Measurements from ENCODE around the gene SMYD3. TPM values are rescaled to one million over a fixed set of nuclear protein-coding genes. Genes with fewer than 3 reads are reported as not detected.

The SMYD3 gene
- total and polyA plus RNA-seq, 10 donors = 12.5 to 33.1 (median 21.0) TPM

DNA sequence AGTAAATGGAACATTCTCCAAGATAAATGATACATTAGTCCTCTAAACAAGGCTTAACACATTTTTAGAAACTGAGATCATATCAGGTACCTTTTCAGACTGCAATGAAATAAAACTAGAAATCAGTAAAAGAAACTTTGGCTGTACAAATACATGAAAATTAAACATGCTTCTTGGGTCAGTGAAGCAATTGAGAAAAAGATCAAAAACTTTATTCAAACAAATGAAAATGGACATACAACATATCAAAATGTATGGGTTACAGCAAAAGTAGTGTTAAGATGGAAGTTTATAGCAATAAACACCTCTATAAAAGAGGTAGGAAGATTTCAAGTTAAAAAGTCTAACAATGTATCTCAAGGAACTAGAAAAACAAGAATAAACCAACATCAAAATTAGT, 598.5 kb downstream of the SMYD3 start:
- Histone ChIP-seq H3K4me3 (no peak overlapping the region), H3K9me3 (peaks cover 0 to 2% (median 0%) of the 10 kb centered on the region in 8 donors), H3K4me1 (no peaks in the 10 kb centered on the region), H3K27ac (no peak overlapping the region), H3K36me3 (peaks cover 0 to 13% (median 0%) of the 10 kb centered on the region in 6 donors), H3K27me3 (replicated peaks in 1 of 7) (no peaks in the 10 kb centered on the region)
- no peak for DNase-seq
- intact Hi-C loops (cut with DNase I; ENCODE audit: low total_unique reads) = no loop called here
- TF ChIP-seq, protein P1, sequence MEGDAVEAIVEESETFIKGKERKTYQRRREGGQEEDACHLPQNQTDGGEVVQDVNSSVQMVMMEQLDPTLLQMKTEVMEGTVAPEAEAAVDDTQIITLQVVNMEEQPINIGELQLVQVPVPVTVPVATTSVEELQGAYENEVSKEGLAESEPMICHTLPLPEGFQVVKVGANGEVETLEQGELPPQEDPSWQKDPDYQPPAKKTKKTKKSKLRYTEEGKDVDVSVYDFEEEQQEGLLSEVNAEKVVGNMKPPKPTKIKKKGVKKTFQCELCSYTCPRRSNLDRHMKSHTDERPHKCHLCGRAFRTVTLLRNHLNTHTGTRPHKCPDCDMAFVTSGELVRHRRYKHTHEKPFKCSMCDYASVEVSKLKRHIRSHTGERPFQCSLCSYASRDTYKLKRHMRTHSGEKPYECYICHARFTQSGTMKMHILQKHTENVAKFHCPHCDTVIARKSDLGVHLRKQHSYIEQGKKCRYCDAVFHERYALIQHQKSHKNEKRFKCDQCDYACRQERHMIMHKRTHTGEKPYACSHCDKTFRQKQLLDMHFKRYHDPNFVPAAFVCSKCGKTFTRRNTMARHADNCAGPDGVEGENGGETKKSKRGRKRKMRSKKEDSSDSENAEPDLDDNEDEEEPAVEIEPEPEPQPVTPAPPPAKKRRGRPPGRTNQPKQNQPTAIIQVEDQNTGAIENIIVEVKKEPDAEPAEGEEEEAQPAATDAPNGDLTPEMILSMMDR (IDR thresholded peaks at IDR 0.05 in 8 of 11, conservative IDR thresholded peaks at IDR 0.05 in 3 of 11) = no peak
- no peak for TF ChIP-seq POLR2AphosphoS5 (IDR thresholded peaks at IDR 0.05)
- no peak for TF ChIP-seq POLR2A (IDR thresholded peaks at IDR 0.05)

DNA sequence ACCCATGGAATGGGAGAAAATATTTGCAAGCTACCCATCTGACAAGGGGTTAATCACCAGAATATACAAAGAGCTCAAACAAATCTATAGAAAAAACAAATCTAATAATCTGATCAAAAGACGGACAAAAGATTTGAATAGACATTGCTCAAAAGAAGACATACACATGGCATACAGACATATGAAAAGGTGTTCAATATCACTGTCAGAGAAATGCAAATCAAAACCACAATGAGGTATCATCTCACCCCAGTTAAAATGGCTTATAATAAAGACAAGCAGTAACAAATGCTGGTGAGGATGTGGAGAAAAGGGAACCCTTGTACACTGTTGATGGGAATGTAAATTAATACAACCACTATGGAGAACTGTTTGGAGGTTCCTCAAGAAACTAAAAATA, 600.9 kb downstream of the SMYD3 start:
- no peak for TF ChIP-seq POLR2AphosphoS5 (IDR thresholded peaks at IDR 0.05)
- TF ChIP-seq, protein P1 (IDR thresholded peaks at IDR 0.05 in 8 of 11, conservative IDR thresholded peaks at IDR 0.05 in 3 of 11) = no peak
- no peak for TF ChIP-seq POLR2A (IDR thresholded peaks at IDR 0.05)
- intact Hi-C loops (cut with DNase I; ENCODE audit: low total_unique reads) = no loop called here
- H3K36me3 ChIP-seq = peaks cover 0 to 16% (median 0%) of the 10 kb centered on the region in 6 donors

DNA sequence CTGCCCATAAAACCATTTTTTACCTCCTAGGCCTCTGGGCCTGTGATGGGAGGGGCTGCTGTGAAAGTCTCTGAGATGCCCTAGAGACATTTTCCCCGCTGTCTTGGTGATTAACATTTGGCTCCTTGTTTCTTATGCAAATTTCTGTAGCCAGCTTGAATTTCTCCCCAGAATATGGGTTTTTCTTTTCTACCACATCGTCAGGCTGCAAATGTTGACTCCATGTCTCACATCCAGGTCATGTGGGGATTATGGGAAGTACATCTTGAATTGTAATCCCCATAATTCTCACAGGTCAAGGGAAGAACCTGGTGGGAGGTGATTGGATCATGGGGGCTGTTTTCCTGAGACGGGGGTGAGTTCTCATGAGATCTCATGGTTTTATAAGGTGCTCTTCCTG, 603.2 kb downstream of the SMYD3 start:
- DNase-seq = no peak
- intact Hi-C loops (cut with DNase I; ENCODE audit: low total_unique reads) = no loop called here
- 91 to 97% (median 95%) methylated on average over 3 of the region's 3 CpGs for WGBS, 5 donors

More for the DNA sequence above, 600.9 kb downstream of the SMYD3 start:
- 87 to 98% (median 89%) methylated on average over 1 of the region's 1 CpG for WGBS, 5 donors
- H3K27ac ChIP-seq = no peak overlapping the region
- H3K4me3 ChIP-seq = no peak overlapping the region
- DNase-seq = no peak
- no peaks in the 10 kb centered on the region for H3K4me1 ChIP-seq
- H3K27me3 ChIP-seq (replicated peaks in 1 of 7) = no peaks in the 10 kb centered on the region
- no peaks in the 10 kb centered on the region for H3K9me3 ChIP-seq

DNA sequence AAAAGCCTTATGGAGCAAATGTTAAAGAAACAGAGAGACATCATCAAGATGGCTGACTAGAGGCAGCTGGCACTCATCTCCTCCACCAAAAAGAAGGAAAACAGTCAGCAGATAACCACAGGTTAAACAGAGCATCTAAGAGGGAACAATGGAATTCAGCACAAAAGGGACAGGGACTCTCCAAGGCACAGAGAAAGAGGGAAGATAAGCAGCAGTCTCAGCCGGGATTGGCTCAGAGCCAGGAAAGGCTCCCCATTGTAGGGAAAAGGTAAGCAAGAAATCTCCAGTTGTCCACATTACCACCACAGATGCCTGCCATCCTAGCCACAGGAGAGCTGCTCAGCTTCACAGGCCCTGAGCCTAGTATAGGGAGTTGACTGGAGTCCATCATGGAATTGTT, 605.5 kb downstream of the SMYD3 start:
- WGBS, 5 donors = 62 to 92% (median 77%) methylated on average over 1 of the region's 1 CpG
- Histone ChIP-seq H3K27me3 (replicated peaks in 1 of 7) (no peaks in the 10 kb centered on the region), H3K9me3 (peaks cover 0 to 5% (median 0%) of the 10 kb centered on the region in 8 donors), H3K27ac (no peak overlapping the region), H3K36me3 (peaks cover 0 to 16% (median 2%) of the 10 kb centered on the region in 6 donors), H3K4me3 (no peak overlapping the region), H3K4me1 (no peaks in the 10 kb centered on the region)
- intact Hi-C loops (cut with DNase I; ENCODE audit: low total_unique reads) = no loop called here
- no peak for DNase-seq
- TF ChIP-seq POLR2AphosphoS5 (IDR thresholded peaks at IDR 0.05) (no peak), POLR2A (IDR thresholded peaks at IDR 0.05) (no peak)
- TF ChIP-seq, protein P1 (IDR thresholded peaks at IDR 0.05 in 8 of 11, conservative IDR thresholded peaks at IDR 0.05 in 3 of 11) = no peak

More for the DNA sequence above, 603.2 kb downstream of the SMYD3 start:
- TF ChIP-seq, protein P1 (IDR thresholded peaks at IDR 0.05 in 8 of 11, conservative IDR thresholded peaks at IDR 0.05 in 3 of 11) = no peak
- TF ChIP-seq POLR2A (IDR thresholded peaks at IDR 0.05) = no peak
- TF ChIP-seq POLR2AphosphoS5 (IDR thresholded peaks at IDR 0.05) = no peak
- H3K4me3 ChIP-seq = no peak overlapping the region
- H3K4me1 ChIP-seq = no peaks in the 10 kb centered on the region
- no peaks in the 10 kb centered on the region for H3K27me3 ChIP-seq (replicated peaks in 1 of 7)
- peaks cover 0 to 5% (median 0%) of the 10 kb centered on the region in 8 donors for H3K9me3 ChIP-seq
- H3K36me3 ChIP-seq = peaks cover 0 to 16% (median 2%) of the 10 kb centered on the region in 6 donors
- H3K27ac ChIP-seq = no peak overlapping the region

All from spleen (tissue), 11 donors.